Prostate gland (tissue), 2 donors: ENCODE results near the gene ITPKB.

Experiments used
- CTCF ChIP-seq, 4 experiments: fragments of 200-600 bp in 2 of 4; fragments of 450-650 bp in 2 of 4; sonication (generic) in 2 of 4; IDR thresholded peaks; 1 replicate in 3 of 4; 2 replicates in 1 of 4; pipeline ENCODE4 v1.5.1; 2016 to 2019; ENCODE audit warnings: antibody characterized with exemption in 4 of 4, mild to moderate bottlenecking in 2 of 4, moderate library complexity in 2 of 4
- POLR2A ChIP-seq: fragments of 450-650 bp; IDR thresholded peaks from one replicate; pipeline ENCODE4 v1.6.1; 2016; ENCODE audit warnings: antibody characterized with exemption, mild to moderate bottlenecking
- POLR2AphosphoS5 ChIP-seq: sonication (generic); formaldehyde crosslinking; IDR thresholded peaks from one replicate; pipeline ENCODE4 v1.6.1; 2017; ENCODE audit warnings: antibody characterized with exemption

GRCh38 chr1:226714148-226714547 lies 24.9 kb downstream of the ITPKB start:
- TF ChIP-seq POLR2AphosphoS5 (no peak), CTCF (IDR thresholded peaks at IDR 0.05) (no peak), POLR2A (no peak)
